Transverse colon (tissue), 4 donors: ENCODE results near the gene EFCAB11. TPM values are rescaled to one million over a fixed set of nuclear protein-coding genes. Genes with fewer than 3 reads are reported as not detected.
A peak's percentile ranks its signal among the peaks of the same experiment; 100 is the strongest.

Source experiments
- DNase-seq: peaks from one replicate; pipeline ENCODE4 v3.0.0-alpha.2; 2019
- H3K27ac ChIP-seq, 4 donors: fragments of 200-600 bp; sonication (generic); 2 replicates each; pipeline ENCODE4 v1.5.1; 2016 to 2018; ENCODE audit warnings: inconsistent platforms in 4 of 4
- H3K27me3 ChIP-seq: fragments of 200-600 bp; sonication (generic); 2 replicates; pipeline ENCODE4 v1.5.1; 2017; ENCODE audit warnings: inconsistent platforms
- H3K36me3 ChIP-seq, 4 donors: fragments of 200-600 bp; sonication (generic); 2 replicates each; pipeline ENCODE4 v1.5.1; 2017 to 2019; ENCODE audit warnings: inconsistent platforms in 4 of 4
- H3K4me1 ChIP-seq, 4 donors: fragments of 200-600 bp; sonication (generic); 2 replicates each; pipeline ENCODE4 v1.5.1; 2017 to 2020; ENCODE audit warnings: inconsistent platforms in 4 of 4
- H3K4me3 ChIP-seq, 4 donors: fragments of 200-600 bp; sonication (generic); 1 replicate in 1 of 4; 2 replicates in 3 of 4; pipeline versions ENCODE4 v1.5.1 to v1.6.1; 2017 to 2019; ENCODE audit warnings: inconsistent platforms in 4 of 4
- H3K9me3 ChIP-seq, 2 donors: fragments of 200-600 bp; sonication (generic); 2 replicates each; pipeline ENCODE4 v1.5.1; 2017 to 2019; ENCODE audit warnings: inconsistent platforms in 2 of 2
- EP300 ChIP-seq: sonication (generic); formaldehyde crosslinking; IDR thresholded peaks from one replicate; pipeline ENCODE4 v1.6.1; 2017; ENCODE audit warnings: antibody characterized with exemption, low read depth
- POLR2A ChIP-seq: fragments of 450-650 bp; IDR thresholded peaks from one replicate; pipeline ENCODE4 v1.6.1; 2016; ENCODE audit warnings: antibody characterized with exemption, mild to moderate bottlenecking, moderate library complexity
- POLR2AphosphoS5 ChIP-seq, 3 donors: sonication (generic); formaldehyde crosslinking; IDR thresholded peaks; one replicate each; pipeline ENCODE4 v1.6.1; 2016; ENCODE audit warnings: antibody characterized with exemption in 3 of 3
- WGBS, 2 donors: methylation state at CpG; one replicate each; pipeline ENCODE4 v1.1.5; 2018; ENCODE audit warnings: low coverage in 1 of 2; 5-methylcytosine and 5-hydroxymethylcytosine counted together
- in situ Hi-C, 4 donors: fragments of 200-750 bp; cut with MboI; loops; one replicate each; pipeline versions ENCODE4 v1.15.0 to v1.15.1; 2017; ENCODE audit warnings: low sequenced_read_pairs in 3 of 4, low pct_ligation_motif_present in 1 of 4, low pct_unique_long_range_greater_than_20kb in 1 of 4
- intact Hi-C: fragments of 100-400 bp; cut with DNase I; formaldehyde crosslinking; loops from one replicate; pipeline ENCODE4 v1.15.1; 2023; ENCODE audit warnings: low total_unique reads
- total RNA-seq, 4 donors: library from RNA; depleted of rRNA; stranded (reverse); fragments of >200 nt; gene quantifications; one replicate each; pipeline ENCODE4 v1.1.0, GENCODE V29; 2016
- TF ChIP-seq, protein P1 (sequence below), 5 experiments: fragments of 200-600 bp in 3 of 5; fragments of 450-650 bp in 2 of 5; sonication (generic) in 3 of 5; IDR thresholded peaks; 1 replicate in 2 of 5; 2 replicates in 3 of 5; pipeline ENCODE4 v1.5.1; 2016 to 2017; ENCODE audit warnings: antibody characterized with exemption in 5 of 5, inconsistent platforms in 3 of 5, mild to moderate bottlenecking in 2 of 5, moderate library complexity in 1 of 5

Gene EFCAB11
- total RNA-seq, 4 donors from 2014 or later, result 6.0 to 6.7 TPM; not detected in 2

DNA sequence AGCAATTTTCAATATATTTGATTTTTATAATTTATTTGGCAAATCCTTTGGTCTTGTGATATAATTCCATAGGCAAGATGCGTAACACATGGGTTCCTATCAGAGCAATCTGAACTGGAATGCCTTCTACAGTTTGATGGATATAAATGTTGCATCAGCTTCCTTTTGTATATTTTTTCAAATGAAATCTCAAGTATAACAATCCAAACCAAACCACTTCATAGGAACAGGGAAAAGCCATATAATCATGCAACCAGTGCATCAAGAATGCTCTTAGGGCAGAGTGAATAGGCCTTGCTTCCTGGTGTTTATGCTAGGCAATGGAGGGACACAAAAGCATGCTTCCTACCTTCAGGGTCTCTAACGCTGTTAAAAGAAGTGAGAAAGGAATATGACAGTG lies 34.5 kb downstream of the EFCAB11 start:
- Histone ChIP-seq H3K9me3 (no peaks in the 10 kb centered on the region), H3K4me3 (no peak overlapping the region), H3K36me3 (no peaks in the 10 kb centered on the region), H3K27me3 (no peaks in the 10 kb centered on the region), H3K27ac (no peak overlapping the region), H3K4me1 (no peaks in the 10 kb centered on the region)
- no peak for TF ChIP-seq EP300
- TF ChIP-seq, protein P1, sequence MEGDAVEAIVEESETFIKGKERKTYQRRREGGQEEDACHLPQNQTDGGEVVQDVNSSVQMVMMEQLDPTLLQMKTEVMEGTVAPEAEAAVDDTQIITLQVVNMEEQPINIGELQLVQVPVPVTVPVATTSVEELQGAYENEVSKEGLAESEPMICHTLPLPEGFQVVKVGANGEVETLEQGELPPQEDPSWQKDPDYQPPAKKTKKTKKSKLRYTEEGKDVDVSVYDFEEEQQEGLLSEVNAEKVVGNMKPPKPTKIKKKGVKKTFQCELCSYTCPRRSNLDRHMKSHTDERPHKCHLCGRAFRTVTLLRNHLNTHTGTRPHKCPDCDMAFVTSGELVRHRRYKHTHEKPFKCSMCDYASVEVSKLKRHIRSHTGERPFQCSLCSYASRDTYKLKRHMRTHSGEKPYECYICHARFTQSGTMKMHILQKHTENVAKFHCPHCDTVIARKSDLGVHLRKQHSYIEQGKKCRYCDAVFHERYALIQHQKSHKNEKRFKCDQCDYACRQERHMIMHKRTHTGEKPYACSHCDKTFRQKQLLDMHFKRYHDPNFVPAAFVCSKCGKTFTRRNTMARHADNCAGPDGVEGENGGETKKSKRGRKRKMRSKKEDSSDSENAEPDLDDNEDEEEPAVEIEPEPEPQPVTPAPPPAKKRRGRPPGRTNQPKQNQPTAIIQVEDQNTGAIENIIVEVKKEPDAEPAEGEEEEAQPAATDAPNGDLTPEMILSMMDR (IDR thresholded peaks at IDR 0.05), result no peak
- no peak for TF ChIP-seq POLR2A
- TF ChIP-seq POLR2AphosphoS5 (IDR thresholded peaks at IDR 0.05), result no peak
- in situ Hi-C loops (loop anchor here in 3 of 4 donors (25.0 kb wide), 6 partner anchors 308 to 883 kb away; partner anchors contain the start of gene FOXN3 (in 1 of the 3)), intact Hi-C loops (no loop called here)
- no peak for DNase-seq
- WGBS, 2 donors, result 95 to 97% methylated on average over 2 of the region's 2 CpGs

- in situ Hi-C loops (loop anchor here in 3 of 4 donors (10.0 to 25.0 kb wide), 8 partner anchors 306 to 894 kb away; partner anchors contain the start of gene FOXN3 (in 1 of the 3)), intact Hi-C loops (no loop called here)
- WGBS, 2 donors, result 67 to 100% methylated on average over 1 to 2 of the region's 2 CpGs
- no peak for DNase-seq
- Histone ChIP-seq H3K27me3 (no peaks in the 10 kb centered on the region), H3K4me1 (no peaks in the 10 kb centered on the region), H3K27ac (no peak overlapping the region), H3K4me3 (no peak overlapping the region), H3K36me3 (no peaks in the 10 kb centered on the region), H3K9me3 (no peaks in the 10 kb centered on the region)
- TF ChIP-seq POLR2A, result no peak
- TF ChIP-seq EP300, result no peak
- TF ChIP-seq, protein P1 (IDR thresholded peaks at IDR 0.05), result no peak
- no peak for TF ChIP-seq POLR2AphosphoS5 (IDR thresholded peaks at IDR 0.05)
Measured at GRCh38 chr14:89918721-89919120, 35.8 kb downstream of the EFCAB11 start.

GRCh38 chr14:89915114-89915878 lies 39.2 kb downstream of the EFCAB11 start:
- WGBS, 2 donors, result 13 to 16% methylated on average over 6 of the region's 6 CpGs
- H3K9me3 ChIP-seq, result no peaks in the 10 kb centered on the region
- no peaks in the 10 kb centered on the region for H3K36me3 ChIP-seq
- no peak overlapping the region for H3K27ac ChIP-seq
- in situ Hi-C loops (loop anchor here in 3 of 4 donors (10.0 to 25.0 kb wide), 8 partner anchors 303 to 890 kb away; partner anchors contain the start of gene FOXN3 (in 1 of the 3)), intact Hi-C loops (no loop called here)
- peaks cover 13 to 29% (median 22%) of the 10 kb centered on the region in 4 donors for H3K4me1 ChIP-seq
- peak; percentile 65 for DNase-seq
- no peaks in the 10 kb centered on the region for H3K27me3 ChIP-seq
- H3K4me3 ChIP-seq, result no peak overlapping the region
- TF ChIP-seq POLR2A (no peak), POLR2AphosphoS5 (IDR thresholded peaks at IDR 0.05) (no peak), EP300 (no peak)
- TF ChIP-seq, protein P1 (IDR thresholded peaks at IDR 0.05), result peak; percentile 88 to 97 (median 95)

DNA sequence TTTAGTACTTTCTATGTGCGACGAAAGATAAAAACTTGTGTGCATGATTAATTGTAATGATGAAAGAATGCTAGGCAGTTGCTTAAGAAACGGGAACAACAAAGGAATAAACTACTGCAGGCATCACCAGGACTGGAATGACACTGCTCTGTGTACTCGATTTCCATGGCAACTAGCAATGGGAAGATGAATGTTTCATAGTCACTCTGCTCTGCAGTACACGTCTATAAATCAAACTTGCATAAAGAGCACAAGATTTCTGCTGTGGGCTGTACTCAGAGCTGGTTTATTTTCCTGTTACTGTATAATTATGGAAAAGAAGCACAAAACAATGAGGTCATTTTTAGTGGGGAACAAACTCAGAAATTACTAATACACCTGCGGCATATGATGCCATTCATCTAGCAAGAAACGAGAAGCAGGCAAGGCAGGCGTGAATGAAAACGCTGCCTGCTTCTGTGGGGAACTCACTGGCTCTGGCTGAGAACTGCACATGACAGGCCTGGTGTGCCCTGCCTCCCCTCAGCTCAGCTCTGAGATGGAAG lies 41.8 kb downstream of the EFCAB11 start:
- intact Hi-C loops, result loop anchor here (5.0 kb wide), 2 partner anchors 870 to 885 kb away; no protein-coding TSS in a partner anchor
- in situ Hi-C loops, result loop anchor here (5.0 to 25.0 kb wide), 9 partner anchors 300 to 888 kb away; partner anchors contain the start of gene FOXN3 (in 1 of the 4)
- Histone ChIP-seq H3K36me3 (no peaks in the 10 kb centered on the region), H3K9me3 (no peaks in the 10 kb centered on the region), H3K4me1 (peaks cover 13 to 32% (median 23%) of the 10 kb centered on the region in 4 donors), H3K4me3 (no peak overlapping the region), H3K27me3 (no peaks in the 10 kb centered on the region), H3K27ac (peak overlapping the region; percentile 53 to 76 (median 74))
- peak; percentile 10 for DNase-seq
- 27 to 39% methylated on average over 6 to 9 of the region's 9 CpGs for WGBS, 2 donors
- TF ChIP-seq EP300 (peak; percentile 70), POLR2AphosphoS5 (IDR thresholded peaks at IDR 0.05) (peak; percentile 72 to 74 (median 74))
- TF ChIP-seq, protein P1 (IDR thresholded peaks at IDR 0.05), result no peak
